SK-N-SH treated with all-trans-retinoic acid at 6 μM for 48 hours (cell line): Measurements from ENCODE around the gene PSMD3.

Experiments
- ATAC-seq: fragments of 200-7000 bp; cut with Tn5 transposase; 3 replicates; pipeline ENCODE4 v1.9.1; 2020; ENCODE audit warnings: mild to moderate bottlenecking, moderate library complexity
- ARNTL ChIP-seq: fragments of 450-650 bp; formaldehyde crosslinking; IDR thresholded peaks from 2 replicates; pipeline ENCODE4 v1.5.0; 2020; ENCODE audit warnings: low read depth, mild to moderate bottlenecking, moderate library complexity, borderline replicate concordance
- BACH2 ChIP-seq: fragments of 250-450 bp; sonication (Bioruptor Pico); IDR thresholded peaks from 2 replicates; pipeline ENCODE4 v1.9.0; 2021; ENCODE audit warnings: mild to moderate bottlenecking, borderline replicate concordance
- CREB5 ChIP-seq: fragments of 250-450 bp; sonication (Bioruptor Pico); IDR thresholded peaks from 2 replicates; pipeline ENCODE4 v1.5.1; 2020; ENCODE audit warnings: low read depth, mild to moderate bottlenecking, moderate library complexity
- CSDC2 ChIP-seq: fragments of 250-450 bp; sonication (Bioruptor Pico); IDR thresholded peaks from 2 replicates; pipeline ENCODE4 v1.5.0; 2020; ENCODE audit warnings: mild to moderate bottlenecking, moderate library complexity
- CSRNP3 ChIP-seq: fragments of 250-450 bp; sonication (Bioruptor Pico); IDR thresholded peaks from 2 replicates; pipeline ENCODE4 v1.5.1; 2021; ENCODE audit warnings: mild to moderate bottlenecking, moderate library complexity
- ESRRG ChIP-seq: fragments of 250-450 bp; sonication (Bioruptor Pico); IDR thresholded peaks from 2 replicates; pipeline ENCODE4 v1.6.1; 2021; ENCODE audit warnings: mild to moderate bottlenecking
- GLIS3 ChIP-seq: fragments of 250-450 bp; sonication (Bioruptor Pico); IDR thresholded peaks from 2 replicates; pipeline ENCODE4 v1.5.0; 2020; ENCODE audit warnings: mild to moderate bottlenecking, moderate library complexity
- ISL1 ChIP-seq: fragments of 250-450 bp; sonication (Bioruptor Pico); IDR thresholded peaks from 2 replicates; pipeline ENCODE4 v2.1.2; 2022; ENCODE audit warnings: mild to moderate bottlenecking, moderate library complexity
- PATZ1 ChIP-seq: fragments of 250-450 bp; sonication (Bioruptor Pico); IDR thresholded peaks from 2 replicates; pipeline ENCODE4 v1.8.0; 2020; ENCODE audit warnings: mild to moderate bottlenecking, moderate library complexity, borderline replicate concordance
- POU6F1 ChIP-seq: fragments of 250-450 bp; sonication (Bioruptor Pico); IDR thresholded peaks from 2 replicates; pipeline ENCODE4 v1.8.0; 2021; ENCODE audit warnings: low read depth, mild to moderate bottlenecking, moderate library complexity, borderline replicate concordance
- PPARA ChIP-seq: fragments of 250-450 bp; sonication (Bioruptor Pico); IDR thresholded peaks from 2 replicates; pipeline ENCODE4 v1.5.0; 2020; ENCODE audit warnings: mild to moderate bottlenecking, borderline replicate concordance
- RARB ChIP-seq: fragments of 250-450 bp; sonication (Bioruptor Pico); IDR thresholded peaks from 2 replicates; pipeline ENCODE4 v1.8.0; 2021; ENCODE audit warnings: mild to moderate bottlenecking, moderate library complexity
- SNAI2 ChIP-seq: fragments of 250-450 bp; sonication (Bioruptor Pico); IDR thresholded peaks from 2 replicates; pipeline ENCODE4 v1.5.0; 2020; ENCODE audit warnings: mild to moderate bottlenecking, moderate library complexity
- TCF4 ChIP-seq: fragments of 250-450 bp; sonication (Bioruptor Pico); IDR thresholded peaks from 2 replicates; pipeline ENCODE4 v1.8.0; 2021; ENCODE audit warnings: mild to moderate bottlenecking, moderate library complexity, borderline replicate concordance
- TSHZ2 ChIP-seq: fragments of 250-450 bp; sonication (Bioruptor Pico); IDR thresholded peaks from 2 replicates; pipeline ENCODE4 v1.5.0; 2020; ENCODE audit warnings: mild to moderate bottlenecking, moderate library complexity
- ZC3H10 ChIP-seq: fragments of 250-450 bp; sonication (Bioruptor Pico); IDR thresholded peaks from 2 replicates; pipeline ENCODE4 v1.5.1; 2021; ENCODE audit warnings: mild to moderate bottlenecking, moderate library complexity
- ZFP30 ChIP-seq: fragments of 450-650 bp; formaldehyde crosslinking; IDR thresholded peaks from 2 replicates; pipeline ENCODE4 v1.5.0; 2022; ENCODE audit warnings: mild to moderate bottlenecking, moderate library complexity
- ZNF565 ChIP-seq: fragments of 450-650 bp; formaldehyde crosslinking; conservative IDR thresholded peaks from 2 replicates; pipeline ENCODE4 v1.5.0; 2020; ENCODE audit warnings: low read depth, mild to moderate bottlenecking, moderate library complexity
- ZNF70 ChIP-seq: fragments of 450-650 bp; formaldehyde crosslinking; IDR thresholded peaks from 2 replicates; pipeline ENCODE4 v1.5.0; 2020; ENCODE audit warnings: mild to moderate bottlenecking, moderate library complexity
- ZNF8 ChIP-seq: fragments of 450-650 bp; formaldehyde crosslinking; IDR thresholded peaks from 2 replicates; pipeline ENCODE4 v1.5.0; 2020; ENCODE audit warnings: mild to moderate bottlenecking, moderate library complexity

PSMD3 gene

GRCh38 chr17:40028595-40028994 lies 48.0 kb downstream of the PSMD3 start:
- no peak for TF ChIP-seq ZNF70 (CRISPR knock-in tag)
- no peak for ATAC-seq

GRCh38 chr17:40031706-40032105 lies 51.1 kb downstream of the PSMD3 start:
- ATAC-seq, result no peak
- TF ChIP-seq BACH2 (CRISPR knock-in tag) (no peak), ESRRG (CRISPR knock-in tag) (no peak), ZNF70 (CRISPR knock-in tag) (no peak), ZFP30 (CRISPR knock-in tag) (no peak)
- TF ChIP-seq, all 23 proteins: peak for 0

GRCh38 chr17:40032322-40033320 lies 52.0 kb downstream of the PSMD3 start:
- TF ChIP-seq ISL1 (CRISPR knock-in tag) (no peak), ARNTL (no peak), PPARA (CRISPR knock-in tag) (no peak), ZNF70 (CRISPR knock-in tag) (no peak), ZFP30 (CRISPR knock-in tag) (no peak), TSHZ2 (no peak), ZNF565 (CRISPR knock-in tag) (no peak), POU6F1 (CRISPR knock-in tag) (no peak), GLIS3 (CRISPR knock-in tag) (no peak), CREB5 (no peak), SNAI2 (CRISPR knock-in tag) (no peak), ZC3H10 (no peak), RARB (CRISPR knock-in tag) (no peak), CSRNP3 (CRISPR knock-in tag) (no peak), ZNF8 (CRISPR knock-in tag) (no peak), CSDC2 (CRISPR knock-in tag) (no peak), BACH2 (CRISPR knock-in tag) (no peak), PATZ1 (CRISPR knock-in tag) (no peak), TCF4 (CRISPR knock-in tag) (no peak)
- ATAC-seq, result no peak
